Muscle of leg (tissue), 11 donors: ENCODE measurements around the gene GRB2. TPM values are rescaled to one million over a fixed set of nuclear protein-coding genes. Genes with fewer than 3 reads are reported as not detected.
"Not testable (repeated sequence)": the region's sequence is repeated elsewhere in the genome, so short reads cannot be mapped to it uniquely, and the experiment has no call there.

ENCODE experiments used
- DNase-seq: peaks from one replicate; pipeline ENCODE4 v3.0.0; 2013
- H3K27ac ChIP-seq: one replicate; pipeline ENCODE4 v1.5.1; 2013; ENCODE audit warnings: mild to moderate bottlenecking, low read length, control low read depth
- H3K27me3 ChIP-seq: one replicate; pipeline ENCODE4 v1.6.1; 2013; ENCODE audit warnings: low read length; ENCODE audit not compliant: control insufficient read depth, insufficient read depth
- H3K36me3 ChIP-seq: one replicate; pipeline ENCODE4 v1.6.1; 2013; ENCODE audit warnings: low read length; ENCODE audit not compliant: control insufficient read depth, insufficient read depth
- H3K4me1 ChIP-seq: one replicate; pipeline ENCODE4 v1.6.1; 2013; ENCODE audit warnings: low read length; ENCODE audit not compliant: control insufficient read depth, insufficient read depth
- H3K4me3 ChIP-seq: one replicate; pipeline ENCODE4 v1.5.1; 2013; ENCODE audit warnings: low read length, control low read depth
- H3K9me3 ChIP-seq: replicated peaks from 2 replicates; pipeline ENCODE4 v1.6.1; 2013; ENCODE audit warnings: low read depth, low read length; ENCODE audit not compliant: control insufficient read depth
- WGBS: methylation state at CpG from one replicate; pipeline ENCODE4 v1.1.5; 2013; ENCODE audit warnings: missing lambda C conversion rate; ENCODE audit not compliant: insufficient coverage; 5-methylcytosine and 5-hydroxymethylcytosine counted together
- polyA plus RNA-seq, 8 donors: library from polyadenylated mRNA; unstranded; fragments of 120-200 nt; gene quantifications; one replicate each; pipeline versions ENCODE4 v1.2.1 to v1.2.3, GENCODE V29; 2013; ENCODE audit warnings: inconsistent platforms in 1 of 8, low replicate concordance in 1 of 8; ENCODE audit not compliant: insufficient read length in 8 of 8, insufficient read depth in 1 of 8
- total RNA-seq: library from RNA; stranded (reverse); fragments of 120-200 nt; gene quantifications from one replicate; pipeline ENCODE4 v1.2.4, GENCODE V29; 2013

Gene GRB2
- total and polyA plus RNA-seq, 9 donors, result 88.4 to 162 (median 147) TPM

GRCh38 chr17:75442168-75443103 is 37.0 kb upstream of the GRB2 start:
- no CpG with 5 or more reads among the region's 4 CpGs for WGBS
- no peaks in the 10 kb centered on the region for H3K36me3 ChIP-seq

GRCh38 chr17:75440738-75441448 is 35.4 kb upstream of the GRB2 start:
- Histone ChIP-seq H3K36me3 (no peaks in the 10 kb centered on the region), H3K27me3 (no peaks in the 10 kb centered on the region), H3K27ac (peak overlapping the region; percentile 55), H3K9me3 (no peaks in the 10 kb centered on the region), H3K4me1 (peaks cover 12% of the 10 kb centered on the region), H3K4me3 (no peak overlapping the region)
- WGBS, result 49% methylated on average over 5 of the region's 10 CpGs
- DNase-seq, result peak; percentile 89

More at GRCh38 chr17:75442168-75443103, 37.0 kb upstream of the GRB2 start:
- DNase-seq, result no peak
- no peak overlapping the region for H3K27ac ChIP-seq
- H3K4me1 ChIP-seq, result peaks cover 12% of the 10 kb centered on the region
- no peak overlapping the region for H3K4me3 ChIP-seq
- no peaks in the 10 kb centered on the region for H3K9me3 ChIP-seq
- H3K27me3 ChIP-seq, result no peaks in the 10 kb centered on the region

- Histone ChIP-seq H3K27ac (no peak overlapping the region), H3K4me3 (no peak overlapping the region), H3K36me3 (no peaks in the 10 kb centered on the region), H3K4me1 (peaks cover 11% of the 10 kb centered on the region), H3K27me3 (no peaks in the 10 kb centered on the region), H3K9me3 (no peaks in the 10 kb centered on the region)
- no CpG with 5 or more reads among the region's 2 CpGs for WGBS
- DNase-seq, result no peak
These were observed 33.8 kb upstream of the GRB2 start for GRCh38 chr17:75439287-75439686.

GRCh38 chr17:75437404-75437803 is 31.9 kb upstream of the GRB2 start:
- H3K4me1 ChIP-seq, H3K27me3 ChIP-seq, H3K4me3 ChIP-seq, H3K36me3 ChIP-seq, H3K9me3 ChIP-seq, H3K27ac ChIP-seq, DNase-seq: not testable (repeated sequence)
- 73% methylated on average over 3 of the region's 8 CpGs for WGBS

GRCh38 chr17:75434433-75434832 is 29.0 kb upstream of the GRB2 start:
- DNase-seq, H3K4me3 ChIP-seq, H3K36me3 ChIP-seq, H3K27ac ChIP-seq, H3K27me3 ChIP-seq, H3K9me3 ChIP-seq: not testable (repeated sequence)
- peaks cover 16% of the 10 kb centered on the region for H3K4me1 ChIP-seq
- WGBS, result no CpG with 5 or more reads among the region's 6 CpGs

- no peak overlapping the region for H3K4me3 ChIP-seq
- H3K27ac ChIP-seq, result peak overlapping the region; percentile 1
- no peak for DNase-seq
- no CpG with 5 or more reads among the region's 6 CpGs for WGBS
- no peaks in the 10 kb centered on the region for H3K9me3 ChIP-seq
- no peaks in the 10 kb centered on the region for H3K36me3 ChIP-seq
- H3K4me1 ChIP-seq, result peaks cover 24% of the 10 kb centered on the region
- no peaks in the 10 kb centered on the region for H3K27me3 ChIP-seq
These were observed 27.8 kb upstream of the GRB2 start for GRCh38 chr17:75433218-75433783.

GRCh38 chr17:75430159-75430974 is 24.9 kb upstream of the GRB2 start:
- Histone ChIP-seq H3K9me3 (no peaks in the 10 kb centered on the region), H3K27ac (peak overlapping the region; percentile 87), H3K4me3 (no peak overlapping the region), H3K36me3 (no peaks in the 10 kb centered on the region), H3K27me3 (no peaks in the 10 kb centered on the region), H3K4me1 (peaks cover 28% of the 10 kb centered on the region)
- DNase-seq, result peak; percentile 68
- 32% methylated on average over 5 of the region's 11 CpGs for WGBS

GRCh38 chr17:75428543-75429469 is 23.3 kb upstream of the GRB2 start:
- no peak overlapping the region for H3K4me3 ChIP-seq
- peak overlapping the region; percentile 87 for H3K27ac ChIP-seq
- H3K4me1 ChIP-seq, result peaks cover 28% of the 10 kb centered on the region
- whole genome bisulfite sequencing, result 54% methylated on average over 7 of the region's 17 CpGs
- DNase-seq, result peak; percentile 96
- no peaks in the 10 kb centered on the region for H3K36me3 ChIP-seq
- H3K9me3 ChIP-seq, result no peaks in the 10 kb centered on the region
- H3K27me3 ChIP-seq, result no peaks in the 10 kb centered on the region

- Histone ChIP-seq H3K9me3 (no peaks in the 10 kb centered on the region), H3K4me3 (no peak overlapping the region), H3K4me1 (no peaks in the 10 kb centered on the region), H3K27ac (no peak overlapping the region), H3K27me3 (peaks cover 5% of the 10 kb centered on the region), H3K36me3 (no peaks in the 10 kb centered on the region)
- DNase-seq, result no peak
- 66% methylated on average over 4 of the region's 5 CpGs for WGBS
These were observed 13.1 kb upstream of the GRB2 start for GRCh38 chr17:75418531-75418930.
